Lower leg skin (tissue), 4 donors: ENCODE results near the gene MFSD11. TPM values are rescaled to one million over a fixed set of nuclear protein-coding genes. Genes with fewer than 3 reads are reported as not detected.
"Not testable (repeated sequence)": the region's sequence is repeated elsewhere in the genome, so short reads cannot be mapped to it uniquely, and the experiment has no call there.

Experiments
- DNase-seq, 2 donors: peaks; one replicate each; pipeline ENCODE4 v3.0.0-alpha.2; 2019; ENCODE audit warnings: low spot score in 2 of 2
- H3K4me3 ChIP-seq: fragments of 200-600 bp; sonication (generic); 2 replicates; pipeline ENCODE4 v1.5.1; 2017; ENCODE audit warnings: mild to moderate bottlenecking, low read depth; ENCODE audit not compliant: poor library complexity, severe bottlenecking
- POLR2A ChIP-seq, 2 donors: fragments of 450-650 bp; IDR thresholded peaks; one replicate each; pipeline ENCODE4 v1.6.1; 2016 to 2017; ENCODE audit warnings: antibody characterized with exemption in 2 of 2, mild to moderate bottlenecking in 1 of 2, moderate library complexity in 1 of 2
- WGBS, 2 donors: methylation state at CpG; one replicate each; pipeline ENCODE4 v1.1.5; 2018; 5-methylcytosine and 5-hydroxymethylcytosine counted together
- intact Hi-C: fragments of 100-400 bp; cut with DNase I; formaldehyde crosslinking; loops from one replicate; pipeline ENCODE4 v1.15.0; 2023; ENCODE audit warnings: low total_unique reads
- total RNA-seq, 4 donors: library from RNA; depleted of rRNA; stranded (reverse); fragments of >200 nt; gene quantifications; one replicate each; pipeline ENCODE4 v1.1.0, GENCODE V29; 2016
- TF ChIP-seq, protein P1 (sequence below), 3 donors: fragments of 450-650 bp; IDR thresholded peaks; one replicate each; pipeline ENCODE4 v1.5.1; 2016; ENCODE audit warnings: antibody characterized with exemption in 3 of 3, mild to moderate bottlenecking in 3 of 3, moderate library complexity in 2 of 3

MFSD11 gene
- total RNA-seq, 4 donors from 2014 or later = 33.4 to 38.4 (median 33.8) TPM

DNA sequence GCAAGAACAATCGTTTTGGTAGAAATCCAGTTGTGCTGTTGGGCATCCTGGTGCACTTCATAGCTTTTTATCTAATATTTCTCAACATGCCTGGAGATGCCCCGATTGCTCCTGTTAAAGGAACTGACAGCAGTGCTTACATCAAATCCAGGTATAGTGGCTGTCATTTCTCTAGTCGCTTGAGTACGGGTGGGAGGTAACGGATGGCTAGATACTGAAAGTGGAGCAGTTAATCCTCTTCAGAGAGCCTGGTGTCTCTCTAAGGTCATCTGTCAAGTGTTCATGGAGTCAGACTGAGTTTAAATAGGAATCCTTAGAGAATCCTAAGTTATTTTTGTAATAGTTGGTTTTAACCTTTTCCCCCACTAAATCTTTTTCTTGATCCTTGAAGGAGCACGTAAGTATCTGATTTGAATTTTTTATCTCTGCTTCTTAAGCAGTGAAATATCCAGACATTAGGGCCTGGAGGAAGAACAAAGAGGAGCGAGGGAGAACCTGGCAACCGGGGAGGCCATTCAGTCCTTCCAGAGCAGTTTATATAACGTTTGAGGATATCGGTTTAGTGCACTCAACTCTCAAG lies 37.2 kb downstream of the MFSD11 start:
- 87 to 88% methylated on average over 10 of the region's 10 CpGs for WGBS, 2 donors
- H3K4me3 ChIP-seq = no peak overlapping the region
- intact Hi-C loops = no loop called here
- TF ChIP-seq, protein P1, sequence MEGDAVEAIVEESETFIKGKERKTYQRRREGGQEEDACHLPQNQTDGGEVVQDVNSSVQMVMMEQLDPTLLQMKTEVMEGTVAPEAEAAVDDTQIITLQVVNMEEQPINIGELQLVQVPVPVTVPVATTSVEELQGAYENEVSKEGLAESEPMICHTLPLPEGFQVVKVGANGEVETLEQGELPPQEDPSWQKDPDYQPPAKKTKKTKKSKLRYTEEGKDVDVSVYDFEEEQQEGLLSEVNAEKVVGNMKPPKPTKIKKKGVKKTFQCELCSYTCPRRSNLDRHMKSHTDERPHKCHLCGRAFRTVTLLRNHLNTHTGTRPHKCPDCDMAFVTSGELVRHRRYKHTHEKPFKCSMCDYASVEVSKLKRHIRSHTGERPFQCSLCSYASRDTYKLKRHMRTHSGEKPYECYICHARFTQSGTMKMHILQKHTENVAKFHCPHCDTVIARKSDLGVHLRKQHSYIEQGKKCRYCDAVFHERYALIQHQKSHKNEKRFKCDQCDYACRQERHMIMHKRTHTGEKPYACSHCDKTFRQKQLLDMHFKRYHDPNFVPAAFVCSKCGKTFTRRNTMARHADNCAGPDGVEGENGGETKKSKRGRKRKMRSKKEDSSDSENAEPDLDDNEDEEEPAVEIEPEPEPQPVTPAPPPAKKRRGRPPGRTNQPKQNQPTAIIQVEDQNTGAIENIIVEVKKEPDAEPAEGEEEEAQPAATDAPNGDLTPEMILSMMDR (IDR thresholded peaks at IDR 0.05) = no peak
- TF ChIP-seq POLR2A (IDR thresholded peaks at IDR 0.05) = no peak
- DNase-seq = no peak

DNA sequence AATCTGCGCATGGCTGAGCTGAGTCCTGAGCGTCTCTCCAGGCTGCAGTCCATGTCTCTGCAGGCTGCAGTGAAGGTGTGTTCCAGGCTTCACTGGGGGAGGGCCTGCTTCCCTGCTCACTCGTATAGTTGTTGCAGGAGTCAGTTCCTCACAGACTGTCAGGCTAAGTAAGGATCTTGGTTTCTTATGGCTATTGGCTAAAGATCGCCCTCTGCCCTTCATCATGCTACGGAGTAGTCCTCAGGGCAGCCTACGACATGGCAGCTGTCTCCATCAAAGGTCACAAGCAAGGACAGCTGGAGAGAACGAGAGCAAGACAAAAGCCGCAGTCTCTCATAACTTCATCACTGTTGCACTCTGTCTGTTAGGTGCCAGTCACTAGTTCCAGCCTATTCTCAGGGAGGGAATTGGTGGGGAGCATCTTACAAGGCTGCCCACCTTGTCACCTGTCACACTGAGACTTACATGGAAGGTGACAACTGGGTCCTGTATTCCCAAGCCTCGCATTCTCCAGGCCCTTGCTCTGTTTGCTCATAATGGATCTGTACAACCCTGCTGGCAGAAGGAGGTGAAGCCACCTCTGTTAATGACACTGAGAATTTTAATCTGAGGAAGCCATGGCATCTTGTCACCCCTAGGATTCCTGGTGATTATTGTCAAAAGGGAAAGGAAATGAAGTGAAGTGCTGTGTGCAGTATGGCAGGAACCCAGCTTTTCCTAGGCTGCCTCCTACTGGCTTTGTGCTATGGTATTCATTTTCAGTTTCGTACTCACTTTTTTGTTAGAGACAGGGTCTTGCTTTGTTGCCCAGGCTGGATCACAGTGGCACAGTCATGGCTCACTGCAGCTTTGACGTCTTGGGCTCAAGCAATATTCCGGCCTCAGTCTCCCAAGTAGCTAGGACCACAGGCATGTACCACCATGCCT lies 43.4 kb downstream of the MFSD11 start:
- intact Hi-C loops = no loop called here
- 88 to 93% methylated on average over 12 of the region's 12 CpGs for WGBS, 2 donors
- no peak overlapping the region for H3K4me3 ChIP-seq
- TF ChIP-seq POLR2A (IDR thresholded peaks at IDR 0.05) = no peak
- TF ChIP-seq, protein P1 (IDR thresholded peaks at IDR 0.05) = no peak
- no peak for DNase-seq

DNA sequence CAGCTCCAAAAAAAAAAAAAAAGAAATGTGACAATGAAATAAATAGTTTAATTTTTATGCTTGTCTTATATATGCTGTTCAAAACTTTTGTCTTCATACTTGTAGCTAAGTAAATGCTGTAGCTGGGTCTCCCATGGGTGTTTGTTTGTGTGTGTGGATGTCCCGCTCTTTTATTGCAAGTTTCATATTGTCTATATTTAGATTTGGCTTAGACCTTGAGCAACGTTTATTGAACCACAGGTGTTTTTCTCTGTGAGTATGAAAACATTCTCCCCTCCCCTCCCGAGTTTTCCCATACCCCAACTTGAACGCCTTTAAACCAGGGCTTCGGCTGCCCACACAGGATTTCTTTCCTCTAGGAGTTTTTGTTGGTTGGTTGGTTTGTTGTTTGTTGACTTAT lies 45.2 kb downstream of the MFSD11 start:
- H3K4me3 ChIP-seq = no peak overlapping the region
- WGBS, 2 donors = 78 to 83% methylated on average over 5 of the region's 5 CpGs
- intact Hi-C loops = no loop called here
- no peak for TF ChIP-seq POLR2A (IDR thresholded peaks at IDR 0.05)
- TF ChIP-seq, protein P1 (IDR thresholded peaks at IDR 0.05) = no peak
- DNase-seq = no peak

DNA sequence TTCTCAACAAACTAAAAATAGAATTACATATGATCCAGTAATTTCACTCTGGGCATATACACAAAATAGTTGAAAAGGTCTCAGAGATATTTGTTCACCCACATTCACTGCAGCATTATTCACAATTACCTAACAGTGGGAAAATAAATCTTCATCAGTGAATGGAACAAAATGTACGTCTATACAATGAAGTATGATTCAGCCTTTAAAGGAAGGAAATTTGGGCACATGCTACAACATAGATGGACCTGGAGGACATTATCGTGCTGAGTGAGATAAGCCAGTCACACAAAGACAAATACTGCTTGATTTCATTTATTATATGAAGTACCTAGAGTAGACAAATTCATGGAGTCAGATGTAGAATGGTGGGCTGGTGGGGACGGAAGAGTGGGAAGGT lies 47.0 kb downstream of the MFSD11 start:
- 73 to 80% methylated on average over 3 of the region's 3 CpGs for WGBS, 2 donors
- no peak overlapping the region for H3K4me3 ChIP-seq
- TF ChIP-seq, protein P1 (IDR thresholded peaks at IDR 0.05) = no peak
- no peak for TF ChIP-seq POLR2A (IDR thresholded peaks at IDR 0.05)

DNA sequence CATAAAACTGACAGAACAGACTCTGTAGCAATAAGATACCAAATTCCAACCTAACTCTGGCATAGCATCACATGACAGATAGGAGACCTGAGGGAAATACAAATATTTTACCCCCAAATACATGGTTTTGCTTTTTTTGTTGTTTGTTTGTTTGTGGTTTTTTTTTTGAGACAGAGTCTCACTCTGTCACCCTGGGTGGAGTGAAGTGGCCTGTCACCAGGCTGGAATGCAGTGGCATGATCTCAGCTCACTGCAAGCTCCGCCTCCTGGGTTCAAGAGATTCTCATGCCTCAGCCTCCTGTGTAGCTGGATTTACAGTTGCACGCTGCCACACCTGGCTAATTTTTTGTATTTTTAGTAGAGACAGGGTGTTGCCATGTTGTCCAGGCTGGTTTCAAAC lies 49.9 kb downstream of the MFSD11 start:
- H3K4me3 ChIP-seq, intact Hi-C loops, DNase-seq: not testable (repeated sequence)
- 90 to 97% methylated on average over 2 of the region's 2 CpGs for WGBS, 2 donors

More for the DNA sequence above, 47.0 kb downstream of the MFSD11 start:
- intact Hi-C loops = no loop called here
- no peak for DNase-seq

DNA sequence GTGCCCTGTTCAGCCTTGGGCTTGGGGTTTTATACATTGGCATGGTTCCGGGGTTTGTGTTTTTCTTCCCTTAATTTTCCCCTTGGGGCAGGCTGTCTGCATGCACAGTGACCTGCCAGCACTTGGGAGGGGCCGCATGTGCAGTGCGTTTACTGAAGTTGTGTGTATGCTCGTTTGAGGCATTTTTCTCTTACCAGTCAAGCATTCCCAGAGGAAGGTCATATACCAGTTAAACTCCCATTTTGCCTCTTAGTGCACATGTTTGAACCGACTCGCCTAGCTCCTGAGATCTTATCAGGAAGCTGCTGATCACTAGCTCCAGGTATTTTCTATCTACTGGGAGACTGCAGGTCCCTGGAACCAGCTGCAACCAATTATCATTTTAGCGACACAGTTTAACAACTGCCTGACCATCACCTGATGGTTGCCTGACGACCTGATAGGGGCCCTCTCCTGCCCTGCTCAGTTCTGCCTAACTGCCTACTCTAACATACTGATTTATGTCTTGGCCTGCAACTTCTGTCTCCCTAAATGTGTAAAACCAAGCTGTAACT lies 51.4 kb downstream of the MFSD11 start:
- no peak overlapping the region for H3K4me3 ChIP-seq
- DNase-seq = no peak
- TF ChIP-seq, protein P1 (IDR thresholded peaks at IDR 0.05) = no peak
- TF ChIP-seq POLR2A (IDR thresholded peaks at IDR 0.05) = no peak
- 45 to 50% methylated on average over 8 of the region's 8 CpGs for WGBS, 2 donors
- intact Hi-C loops = no loop called here
